GM18868 (cell line): ENCODE data around the gene CDH10.

ENCODE experiments used
- ATAC-seq: cut with Tn5 transposase; IDR thresholded peaks from one replicate; pipeline ENCODE4 v1.9.1; 2021; ENCODE audit warnings: mild to moderate bottlenecking, moderate library complexity; ENCODE audit not compliant: unreplicated experiment

The CDH10 gene

DNA sequence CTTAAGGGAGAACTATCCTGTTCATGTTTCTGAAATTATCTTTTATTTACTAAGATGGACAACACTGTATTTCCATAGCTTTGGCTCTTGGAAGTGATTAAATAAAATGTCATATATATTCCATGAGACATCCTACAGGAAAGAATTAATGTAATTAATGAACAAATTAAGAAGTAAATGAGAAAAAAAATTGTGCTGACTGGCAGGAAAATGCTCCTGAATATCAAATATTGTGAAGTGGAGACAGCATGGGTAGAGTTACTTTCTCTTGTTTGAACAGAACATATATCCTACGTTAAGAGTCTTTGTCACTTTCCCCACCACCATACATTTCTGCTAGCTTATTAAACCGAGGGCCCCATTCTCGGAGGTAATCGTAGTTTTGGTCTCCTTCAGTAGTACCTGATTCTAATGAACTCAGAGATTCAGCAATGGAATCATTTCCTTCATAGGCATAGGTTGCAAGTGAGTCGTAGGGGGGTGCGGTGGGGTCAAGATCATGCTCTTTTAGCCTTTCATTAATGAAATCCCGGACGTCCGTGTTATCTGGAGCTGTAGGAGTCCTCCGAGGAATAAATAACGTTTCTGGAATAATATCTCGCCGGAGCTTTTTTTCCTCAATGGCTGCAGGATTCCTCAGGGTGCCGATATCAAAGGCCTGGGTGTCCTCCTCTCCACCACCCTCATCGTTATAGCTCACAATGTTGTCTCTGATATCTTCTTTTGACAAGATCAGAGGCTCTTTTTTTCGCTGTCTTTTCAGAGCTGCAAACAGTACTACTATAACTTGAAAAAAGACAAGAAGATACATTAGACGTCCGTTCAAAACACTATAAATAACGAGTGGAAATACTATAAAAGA is 157.2 kb downstream of the CDH10 start:
- ATAC-seq, result no peak

GRCh38 chr5:24480952-24481351 is 163.8 kb downstream of the CDH10 start:
- ATAC-seq, result no peak

DNA sequence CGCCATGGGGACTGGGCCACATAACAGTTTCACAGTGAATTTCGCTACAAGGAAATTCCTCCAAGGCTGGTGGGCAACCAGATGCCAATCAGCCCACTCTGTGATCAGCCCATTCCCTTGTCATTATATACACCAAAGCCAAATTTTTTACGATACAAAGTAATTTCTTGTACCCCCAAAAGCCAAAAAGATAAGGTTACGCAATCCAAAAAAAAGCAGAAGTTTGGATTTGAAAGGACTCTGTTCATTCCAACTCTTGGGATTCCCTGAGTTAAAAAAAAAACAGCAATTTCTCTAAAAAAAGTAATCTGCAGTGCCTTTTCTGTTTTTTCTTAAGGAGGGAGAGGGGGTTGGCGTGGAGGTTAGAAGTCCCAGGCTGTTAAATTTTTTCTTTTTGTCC is 166.8 kb downstream of the CDH10 start:
- no peak for ATAC-seq

- no peak for ATAC-seq
Observed at GRCh38 chr5:24475101-24475500, 169.7 kb downstream of the CDH10 start.

- ATAC-seq, result no peak
Observed at GRCh38 chr5:24474685-24475084, 170.1 kb downstream of the CDH10 start.

- no peak for ATAC-seq
Observed at GRCh38 chr5:24472518-24472917, 172.3 kb downstream of the CDH10 start.

GRCh38 chr5:24444414-24444813 is 200.4 kb downstream of the CDH10 start:
- ATAC-seq, result no peak

GRCh38 chr5:24439465-24439864 is 205.3 kb downstream of the CDH10 start:
- ATAC-seq, result no peak
